HG02642 (cell line): ENCODE results near the gene KRTAP4-4.
"Not testable (repeated sequence)": the region's sequence is repeated elsewhere in the genome, so short reads cannot be mapped to it uniquely, and the experiment has no call there.

Source experiments
- ATAC-seq: cut with Tn5 transposase; IDR thresholded peaks from one replicate; pipeline ENCODE4 v1.9.1; 2021; ENCODE audit warnings: mild to moderate bottlenecking; ENCODE audit not compliant: unreplicated experiment, poor library complexity

The KRTAP4-4 gene

DNA sequence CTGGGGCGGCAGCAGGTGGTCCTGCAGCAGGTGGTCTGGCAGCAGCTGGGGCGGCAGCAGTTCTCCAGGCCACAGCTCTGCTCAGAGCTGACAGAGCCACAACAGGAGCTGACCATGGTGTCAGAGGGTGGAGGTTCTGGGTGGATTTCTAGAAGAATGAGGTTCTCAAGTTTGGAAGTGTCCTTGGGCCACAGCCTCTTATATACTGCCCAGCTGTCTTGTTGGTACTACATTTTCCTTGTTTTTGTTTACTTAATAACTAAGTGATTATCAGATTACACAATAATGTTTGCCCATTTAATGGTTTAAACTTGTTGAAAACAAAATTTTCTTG, 10.9 kb downstream of the KRTAP4-4 start, which contains the start of gene KRTAP4-5:
TSS of gene KRTAP4-5 (minus strand) at position 174 of the 334 bp plus-strand sequence. CDS start at position 116, 58 bp downstream.
- ATAC-seq: no peak

DNA sequence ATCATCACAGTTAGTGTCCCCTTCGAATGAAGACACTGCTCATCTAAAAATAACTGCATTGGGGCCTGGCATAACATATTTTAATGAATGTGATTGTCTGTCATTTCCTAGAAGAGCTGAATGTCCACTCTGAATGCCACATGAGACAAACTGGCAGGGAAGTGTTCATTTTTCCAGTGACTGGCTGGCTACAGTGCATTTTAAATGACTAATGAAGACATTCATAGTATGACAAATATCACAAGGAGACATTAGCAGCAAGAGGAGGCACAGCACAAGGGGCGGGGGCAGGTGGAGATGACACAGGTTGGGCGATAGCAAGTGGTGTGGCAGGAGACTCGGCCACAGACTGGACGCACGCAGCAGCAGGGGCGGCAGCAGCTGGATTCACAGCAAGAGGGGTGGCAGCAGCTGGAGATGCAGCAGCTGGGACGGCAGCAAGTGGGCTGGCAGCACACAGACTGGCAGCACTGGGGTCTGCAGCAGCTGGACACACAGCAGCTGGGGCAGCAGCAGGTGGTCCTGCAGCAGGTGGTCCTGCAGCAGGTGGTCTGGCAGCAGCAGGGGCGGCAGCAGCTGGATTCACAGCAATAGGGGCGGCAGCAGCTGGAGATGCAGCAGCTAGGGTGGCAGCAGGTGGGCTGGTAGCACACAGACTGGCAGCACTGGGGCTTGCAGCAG, 11.4 kb downstream of the KRTAP4-4 start:
- not testable (repeated sequence) for ATAC-seq

GRCh38 chr17:41147531-41148204, 12.9 kb downstream of the KRTAP4-4 start:
- ATAC-seq: no peak

DNA sequence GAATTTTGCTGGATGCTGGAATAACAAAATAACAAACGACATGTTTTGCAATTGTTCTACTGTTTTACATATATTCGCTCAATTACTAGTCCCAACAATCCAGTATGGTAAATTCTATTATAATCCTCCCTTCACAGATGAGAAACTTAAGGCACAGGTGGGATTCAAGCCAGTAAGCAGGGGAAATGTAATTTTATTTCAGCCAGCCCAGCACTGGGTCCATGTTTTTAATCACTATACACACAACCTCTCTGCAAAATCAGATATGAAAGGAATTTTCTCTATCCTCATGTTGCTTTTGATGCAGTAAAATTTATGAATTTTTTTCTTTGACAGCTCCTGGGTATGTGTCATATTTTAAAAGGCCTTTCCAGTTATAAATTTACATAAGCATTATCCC, 15.3 kb downstream of the KRTAP4-4 start:
- ATAC-seq: no peak

DNA sequence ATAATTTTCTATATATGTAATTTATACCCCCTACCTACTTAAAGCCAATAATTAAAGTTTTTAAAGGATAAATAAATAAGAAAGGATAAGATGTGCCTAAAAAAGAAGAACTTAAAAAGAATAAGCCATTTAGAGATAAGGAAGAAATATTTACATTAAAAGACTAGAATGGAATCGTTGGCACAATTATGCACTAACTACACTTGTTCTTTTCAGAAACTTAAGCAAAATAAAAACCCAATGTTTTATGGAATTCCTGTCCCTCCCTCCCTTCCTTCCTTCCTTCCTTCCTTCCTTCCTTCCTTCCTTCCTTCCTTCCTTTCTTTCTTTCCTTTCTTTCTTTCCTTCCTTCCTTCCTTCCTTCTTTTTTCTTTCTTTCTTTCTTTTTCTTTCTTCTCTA, 15.7 kb downstream of the KRTAP4-4 start:
- ATAC-seq: no peak

GRCh38 chr17:41141361-41141760, 19.2 kb downstream of the KRTAP4-4 start:
- no peak for ATAC-seq

- no peak for ATAC-seq
These were observed 20.0 kb downstream of the KRTAP4-4 start, which contains the start of gene KRTAP4-6 for GRCh38 chr17:41140360-41141131. KRTAP4-6 (minus strand) TSS chr17:41140544; CDS start chr17:41140487, 57 bp downstream.

GRCh38 chr17:41139865-41140264, 20.7 kb downstream of the KRTAP4-4 start:
- ATAC-seq: not testable (repeated sequence)

DNA sequence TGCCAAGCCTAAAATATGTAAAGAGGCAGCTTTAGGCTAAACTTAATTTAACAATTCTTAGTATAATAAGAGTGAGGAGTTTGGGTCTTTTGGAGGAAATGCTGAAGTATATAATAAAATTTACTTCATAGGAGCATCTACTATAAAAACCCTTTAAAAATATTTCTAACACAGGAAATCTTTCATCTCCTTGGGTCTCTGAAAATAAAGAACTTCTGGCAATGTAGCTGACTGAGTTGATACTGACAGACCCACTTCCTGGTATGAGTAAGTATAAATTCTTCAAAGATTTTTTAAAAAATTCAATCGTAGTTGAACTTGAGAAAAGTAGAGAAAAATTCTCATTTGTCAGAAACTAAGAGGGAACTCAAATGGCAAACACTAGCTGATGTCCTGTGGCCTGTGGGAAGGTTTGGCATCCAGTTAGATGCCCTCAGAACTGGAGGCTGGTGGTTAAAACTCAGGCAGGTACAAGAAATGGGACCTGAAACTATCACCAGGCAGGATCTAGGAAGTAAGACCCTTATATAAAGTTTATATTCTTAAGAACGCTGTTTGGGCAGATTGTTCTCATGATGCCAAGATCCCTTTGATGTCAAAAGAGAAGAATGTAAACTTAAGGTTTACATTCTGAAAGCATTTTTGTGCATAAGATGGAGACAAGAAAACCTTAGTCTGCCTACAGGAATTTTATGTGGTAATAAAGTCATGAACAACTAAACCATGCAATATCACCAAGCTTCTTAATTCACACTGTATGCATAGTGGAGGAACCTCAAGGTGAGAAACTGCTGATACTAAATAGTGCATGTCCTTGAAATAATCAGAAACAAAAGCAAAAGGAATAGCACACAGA, 26.4 kb downstream of the KRTAP4-4 start:
- ATAC-seq: no peak

- no peak for ATAC-seq
These were observed 28.6 kb downstream of the KRTAP4-4 start for GRCh38 chr17:41131979-41132378.

GRCh38 chr17:41127371-41127770, 33.2 kb downstream of the KRTAP4-4 start:
- no peak for ATAC-seq

DNA sequence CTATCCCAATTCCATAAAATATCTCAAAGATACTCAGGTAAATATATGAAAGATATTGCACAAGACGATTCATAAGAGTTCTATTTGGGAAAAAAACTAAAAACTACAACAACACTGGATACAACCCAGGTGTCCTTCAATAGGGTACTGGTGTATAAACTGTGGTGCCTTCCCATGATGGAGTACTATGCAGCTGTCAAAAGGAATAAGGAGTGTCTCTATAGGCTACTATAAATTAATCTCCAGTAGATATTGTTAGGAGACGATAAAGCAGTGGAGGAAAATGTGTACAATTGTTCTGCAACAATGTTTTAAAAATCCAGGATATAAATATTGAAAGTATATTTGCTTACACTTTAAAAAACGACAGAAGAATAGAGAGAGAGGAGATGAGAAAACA, 34.1 kb downstream of the KRTAP4-4 start:
- no peak for ATAC-seq

GRCh38 chr17:41125064-41125463, 35.5 kb downstream of the KRTAP4-4 start:
- ATAC-seq: no peak

DNA sequence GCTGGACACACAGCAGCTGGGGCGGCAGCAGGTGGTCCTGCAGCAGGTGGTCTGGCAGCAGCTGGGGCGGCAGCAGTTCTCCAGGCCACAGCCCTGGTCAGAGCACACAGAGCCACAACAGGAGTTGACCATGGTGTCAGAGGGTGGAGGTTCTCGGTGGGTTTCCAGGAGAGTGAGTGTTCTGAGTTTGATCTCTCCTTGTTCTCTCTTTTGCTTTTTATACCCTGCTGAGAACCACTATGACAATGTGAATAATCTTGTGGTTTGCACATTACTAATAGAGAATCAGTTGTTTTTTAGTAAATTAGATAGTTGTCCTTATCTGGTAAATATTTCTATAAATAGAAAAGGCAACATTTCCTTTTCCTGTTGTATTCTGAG, 36.6 kb downstream of the KRTAP4-4 start, which contains the start of gene KRTAP4-12:
TSS of gene KRTAP4-12 (minus strand) at position 192 of the 381 bp plus-strand sequence. CDS start at position 132, 60 bp downstream.
- not testable (repeated sequence) for ATAC-seq

- not testable (repeated sequence) for ATAC-seq
These were observed 37.1 kb downstream of the KRTAP4-4 start for GRCh38 chr17:41123292-41123990.

DNA sequence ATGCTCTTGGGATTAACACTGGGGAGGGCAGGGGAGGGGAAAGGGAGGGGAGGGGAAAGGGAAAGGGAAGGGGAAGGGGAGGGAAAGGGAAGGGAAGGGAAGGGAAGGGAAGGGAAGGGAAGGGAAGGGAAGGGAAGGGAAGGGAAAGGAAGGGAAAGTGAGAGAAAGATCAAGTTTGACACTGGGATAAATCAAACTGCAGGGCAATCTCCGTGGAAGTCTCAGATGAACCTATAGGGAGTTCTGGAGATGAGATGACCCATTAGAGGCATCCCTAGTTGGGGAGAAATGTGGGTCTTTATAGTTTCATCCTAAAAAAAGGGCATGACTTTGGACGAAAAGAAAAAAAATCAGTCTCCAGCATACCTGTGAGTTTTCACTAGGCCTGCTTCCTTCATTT, 38.8 kb downstream of the KRTAP4-4 start:
- no peak for ATAC-seq

GRCh38 chr17:41119696-41120690, 40.6 kb downstream of the KRTAP4-4 start:
- not testable (repeated sequence) for ATAC-seq

DNA sequence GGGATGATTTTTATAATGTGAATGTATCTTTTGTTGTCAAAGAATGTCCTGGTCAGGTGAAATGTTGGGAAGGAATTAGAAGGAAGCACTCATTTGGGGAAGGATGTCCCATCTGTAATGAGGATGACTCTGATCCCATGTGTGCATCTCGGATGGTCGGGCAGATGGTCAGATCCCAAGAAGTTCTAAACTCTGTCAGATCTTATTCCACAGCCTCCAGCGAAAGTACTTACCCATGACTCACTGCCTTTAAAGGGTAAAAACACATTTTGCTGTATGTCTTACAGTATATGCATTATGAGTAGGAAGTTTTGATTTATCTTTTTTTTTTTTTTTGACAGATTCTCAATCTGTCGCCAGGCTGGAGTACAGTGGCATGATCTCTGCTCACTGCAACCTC, 41.8 kb downstream of the KRTAP4-4 start:
- ATAC-seq: no peak
